Prostate gland (tissue), 2 donors: Measurements from ENCODE around the gene ADAMTSL3.

Source experiments
- CTCF ChIP-seq, 4 experiments: fragments of 200-600 bp in 2 of 4; fragments of 450-650 bp in 2 of 4; sonication (generic) in 2 of 4; IDR thresholded peaks; 1 replicate in 3 of 4; 2 replicates in 1 of 4; pipeline ENCODE4 v1.5.1; 2016 to 2019; ENCODE audit warnings: antibody characterized with exemption in 4 of 4, mild to moderate bottlenecking in 2 of 4, moderate library complexity in 2 of 4
- POLR2A ChIP-seq: fragments of 450-650 bp; IDR thresholded peaks from one replicate; pipeline ENCODE4 v1.6.1; 2016; ENCODE audit warnings: antibody characterized with exemption, mild to moderate bottlenecking
- POLR2AphosphoS5 ChIP-seq: sonication (generic); formaldehyde crosslinking; IDR thresholded peaks from one replicate; pipeline ENCODE4 v1.6.1; 2017; ENCODE audit warnings: antibody characterized with exemption

- no peak for TF ChIP-seq CTCF (IDR thresholded peaks at IDR 0.05)
- no peak for TF ChIP-seq POLR2A
- TF ChIP-seq POLR2AphosphoS5 = no peak
Observed at GRCh38 chr15:83739629-83740028, 85.7 kb downstream of the ADAMTSL3 start.
